WERI-Rb-1 (cell line): ENCODE data around the gene RNF141.

Experiments
- DNase-seq: peaks from one replicate; pipeline ENCODE4 v3.0.0-alpha.2; 2020
- H3K27ac ChIP-seq: fragments of 250-450 bp; sonication (Bioruptor Pico); 2 replicates; pipeline ENCODE4 v1.5.1; 2020; ENCODE audit warnings: mild to moderate bottlenecking, moderate library complexity
- H3K27me3 ChIP-seq: fragments of 250-450 bp; sonication (Bioruptor Pico); 2 replicates; pipeline ENCODE4 v1.5.1; 2021; ENCODE audit warnings: mild to moderate bottlenecking, low read depth, moderate library complexity; ENCODE audit not compliant: insufficient read depth, severe bottlenecking
- H3K36me3 ChIP-seq: fragments of 250-450 bp; sonication (Bioruptor Pico); 2 replicates; pipeline ENCODE4 v1.5.1; 2020; ENCODE audit warnings: mild to moderate bottlenecking, moderate library complexity
- H3K4me3 ChIP-seq: 2 replicates; pipeline ENCODE4 v1.5.1; 2011; ENCODE audit warnings: low read depth, mild to moderate bottlenecking, control low read depth, low read length
- H3K9me3 ChIP-seq: fragments of 250-450 bp; sonication (Bioruptor Pico); 2 replicates; pipeline ENCODE4 v1.5.1; 2021; ENCODE audit warnings: mild to moderate bottlenecking, moderate library complexity; ENCODE audit not compliant: severe bottlenecking
- CTCF ChIP-seq: IDR thresholded peaks from 2 replicates; pipeline ENCODE4 v1.5.1; 2011; ENCODE audit warnings: low read depth, mild to moderate bottlenecking, control low read depth, inconsistent platforms, low read length

Gene RNF141

GRCh38 chr11:10481560-10482349, 59.2 kb downstream of the RNF141 start:
- DNase-seq = no peak
- no peaks in the 10 kb centered on the region for H3K27me3 ChIP-seq
- peaks cover 95% of the 10 kb centered on the region for H3K36me3 ChIP-seq
- no peak for TF ChIP-seq CTCF
- H3K9me3 ChIP-seq = no peaks in the 10 kb centered on the region
- no peak overlapping the region for H3K27ac ChIP-seq
- no peak overlapping the region for H3K4me3 ChIP-seq

- H3K27me3 ChIP-seq = no peaks in the 10 kb centered on the region
- no peak overlapping the region for H3K4me3 ChIP-seq
- no peak for TF ChIP-seq CTCF
- H3K9me3 ChIP-seq = no peaks in the 10 kb centered on the region
- no peak overlapping the region for H3K27ac ChIP-seq
- H3K36me3 ChIP-seq = peaks cover 96% of the 10 kb centered on the region
- DNase-seq = no peak
These were observed 60.2 kb downstream of the RNF141 start for GRCh38 chr11:10480760-10481159.

- no peak for TF ChIP-seq CTCF
- Histone ChIP-seq H3K36me3 (peaks cover 97% of the 10 kb centered on the region), H3K9me3 (no peaks in the 10 kb centered on the region), H3K27ac (no peak overlapping the region), H3K27me3 (no peaks in the 10 kb centered on the region), H3K4me3 (no peak overlapping the region)
- DNase-seq = no peak
These were observed 61.0 kb downstream of the RNF141 start for GRCh38 chr11:10480026-10480425.

GRCh38 chr11:10478574-10479550, 62.1 kb downstream of the RNF141 start:
- Histone ChIP-seq H3K9me3 (no peaks in the 10 kb centered on the region), H3K27ac (no peak overlapping the region), H3K36me3 (peaks cover 98% of the 10 kb centered on the region), H3K4me3 (no peak overlapping the region), H3K27me3 (no peaks in the 10 kb centered on the region)
- DNase-seq = no peak
- TF ChIP-seq CTCF = no peak

- H3K27ac ChIP-seq = no peak overlapping the region
- no peak for TF ChIP-seq CTCF
- H3K27me3 ChIP-seq = no peaks in the 10 kb centered on the region
- peaks cover 98% of the 10 kb centered on the region for H3K36me3 ChIP-seq
- DNase-seq = no peak
- no peaks in the 10 kb centered on the region for H3K9me3 ChIP-seq
- H3K4me3 ChIP-seq = no peak overlapping the region
These were observed 62.9 kb downstream of the RNF141 start for GRCh38 chr11:10478066-10478465.
